IMR-90 (cell line): ENCODE measurements around the gene KRT3.

ENCODE experiments used
- BHLHE40 ChIP-seq: fragments of 150-350 bp; IDR thresholded peaks from 2 replicates; pipeline ENCODE4 v1.6.1; 2016; ENCODE audit warnings: mild to moderate bottlenecking, low read depth, low read length
- CEBPB ChIP-seq: IDR thresholded peaks from 2 replicates; pipeline ENCODE4 v1.6.1; 2012; ENCODE audit warnings: low read depth, low read length, improper control_type of control experiment
- FOS ChIP-seq: fragments of 150-350 bp; IDR thresholded peaks from 2 replicates; pipeline ENCODE4 v1.6.1; 2016; ENCODE audit warnings: low read depth, low read length
- MAFK ChIP-seq: IDR thresholded peaks from 2 replicates; pipeline ENCODE4 v1.6.1; 2012; ENCODE audit warnings: low read depth, low read length, improper control_type of control experiment
- MAZ ChIP-seq: IDR thresholded peaks from 2 replicates; pipeline ENCODE4 v1.6.1; 2012; ENCODE audit warnings: low read depth, mild to moderate bottlenecking, low read length, improper control_type of control experiment, moderate library complexity, borderline replicate concordance
- NFE2L2 ChIP-seq: fragments of 150-350 bp; IDR thresholded peaks from 2 replicates; pipeline ENCODE4 v1.6.1; 2016; ENCODE audit warnings: low read depth, mild to moderate bottlenecking, low read length
- POLR2A ChIP-seq: IDR thresholded peaks from 2 replicates; pipeline ENCODE4 v1.6.1; 2012; ENCODE audit warnings: mild to moderate bottlenecking, low read depth, low read length
- RAD21 ChIP-seq: IDR thresholded peaks from 2 replicates; pipeline ENCODE4 v1.6.1; 2012; ENCODE audit warnings: low read length, improper control_type of control experiment
- RCOR1 ChIP-seq: IDR thresholded peaks from 2 replicates; pipeline ENCODE4 v1.6.1; 2012; ENCODE audit warnings: mild to moderate bottlenecking, low read length, improper control_type of control experiment; ENCODE audit not compliant: insufficient replicate concordance
- RFX5 ChIP-seq: IDR thresholded peaks from 2 replicates; pipeline ENCODE4 v1.8.0; 2012; ENCODE audit warnings: low read depth, mild to moderate bottlenecking, low read length, moderate library complexity
- SMC3 ChIP-seq: fragments of 150-350 bp; IDR thresholded peaks from 2 replicates; pipeline ENCODE4 v1.6.1; 2016; ENCODE audit warnings: low read depth, mild to moderate bottlenecking, antibody characterized with exemption, low read length, moderate library complexity
- TF ChIP-seq, protein P1 (sequence below): conservative IDR thresholded peaks from 2 replicates; pipeline ENCODE4 v1.5.1; 2012; ENCODE audit warnings: mild to moderate bottlenecking, low read depth, low read length, improper control_type of control experiment
- TF ChIP-seq, protein P2 (sequence below): fragments of 150-350 bp; IDR thresholded peaks from 2 replicates; pipeline ENCODE4 v1.6.1; 2016; ENCODE audit warnings: low read depth, mild to moderate bottlenecking, low read length, moderate library complexity, borderline replicate concordance

DNA sequence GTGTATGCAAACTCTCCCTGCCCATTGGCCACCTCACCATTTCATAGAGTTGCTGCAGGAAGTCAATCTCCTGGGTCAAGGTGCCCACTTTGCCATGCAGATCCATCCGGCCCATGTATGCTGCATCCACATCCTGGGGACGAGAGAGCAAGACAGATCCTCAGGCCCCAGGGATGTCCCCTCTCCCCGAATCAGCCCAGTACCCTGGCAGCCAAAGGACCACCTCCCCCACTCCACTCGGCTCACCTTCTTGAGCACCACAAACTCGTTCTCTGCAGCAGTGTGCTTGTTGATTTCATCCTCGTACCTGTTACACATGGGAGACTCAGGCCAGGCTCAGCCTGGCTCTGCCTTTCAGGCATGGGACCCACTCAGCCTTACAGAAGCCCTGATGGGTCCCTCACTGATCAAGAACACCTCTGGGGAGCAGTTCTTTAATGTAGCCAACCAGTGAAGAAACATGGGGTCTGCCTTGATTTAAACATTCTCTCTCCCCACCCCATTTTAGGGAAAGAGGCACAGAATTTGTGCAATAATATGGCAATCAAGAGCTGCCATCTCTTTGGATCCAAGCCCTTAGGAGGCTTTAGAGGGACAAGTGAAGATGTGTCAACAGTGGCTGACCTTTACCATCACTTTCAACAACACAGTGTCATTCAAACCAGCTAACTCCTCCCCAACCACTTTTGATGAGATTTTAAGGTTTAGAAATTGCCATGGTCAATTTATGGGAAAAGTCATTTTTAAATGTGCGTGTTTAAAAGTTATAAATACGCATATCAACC is 34.3 kb upstream of the KRT3 start:
- TF ChIP-seq, protein P1, sequence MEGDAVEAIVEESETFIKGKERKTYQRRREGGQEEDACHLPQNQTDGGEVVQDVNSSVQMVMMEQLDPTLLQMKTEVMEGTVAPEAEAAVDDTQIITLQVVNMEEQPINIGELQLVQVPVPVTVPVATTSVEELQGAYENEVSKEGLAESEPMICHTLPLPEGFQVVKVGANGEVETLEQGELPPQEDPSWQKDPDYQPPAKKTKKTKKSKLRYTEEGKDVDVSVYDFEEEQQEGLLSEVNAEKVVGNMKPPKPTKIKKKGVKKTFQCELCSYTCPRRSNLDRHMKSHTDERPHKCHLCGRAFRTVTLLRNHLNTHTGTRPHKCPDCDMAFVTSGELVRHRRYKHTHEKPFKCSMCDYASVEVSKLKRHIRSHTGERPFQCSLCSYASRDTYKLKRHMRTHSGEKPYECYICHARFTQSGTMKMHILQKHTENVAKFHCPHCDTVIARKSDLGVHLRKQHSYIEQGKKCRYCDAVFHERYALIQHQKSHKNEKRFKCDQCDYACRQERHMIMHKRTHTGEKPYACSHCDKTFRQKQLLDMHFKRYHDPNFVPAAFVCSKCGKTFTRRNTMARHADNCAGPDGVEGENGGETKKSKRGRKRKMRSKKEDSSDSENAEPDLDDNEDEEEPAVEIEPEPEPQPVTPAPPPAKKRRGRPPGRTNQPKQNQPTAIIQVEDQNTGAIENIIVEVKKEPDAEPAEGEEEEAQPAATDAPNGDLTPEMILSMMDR, result no peak
- TF ChIP-seq POLR2A (no peak), MAFK (no peak), SMC3 (no peak), FOS (no peak), RCOR1 (no peak), RAD21 (no peak), MAZ (no peak), CEBPB (no peak), BHLHE40 (no peak), RFX5 (no peak), NFE2L2 (no peak)
- TF ChIP-seq, protein P2, sequence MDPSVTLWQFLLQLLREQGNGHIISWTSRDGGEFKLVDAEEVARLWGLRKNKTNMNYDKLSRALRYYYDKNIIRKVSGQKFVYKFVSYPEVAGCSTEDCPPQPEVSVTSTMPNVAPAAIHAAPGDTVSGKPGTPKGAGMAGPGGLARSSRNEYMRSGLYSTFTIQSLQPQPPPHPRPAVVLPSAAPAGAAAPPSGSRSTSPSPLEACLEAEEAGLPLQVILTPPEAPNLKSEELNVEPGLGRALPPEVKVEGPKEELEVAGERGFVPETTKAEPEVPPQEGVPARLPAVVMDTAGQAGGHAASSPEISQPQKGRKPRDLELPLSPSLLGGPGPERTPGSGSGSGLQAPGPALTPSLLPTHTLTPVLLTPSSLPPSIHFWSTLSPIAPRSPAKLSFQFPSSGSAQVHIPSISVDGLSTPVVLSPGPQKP, result no peak
